MM.1S (cell line): ENCODE results near the gene TIGD4.

Experiments
- CTCF ChIP-seq: fragments of 300-600 bp; sonication (generic); IDR thresholded peaks from 2 replicates; pipeline ENCODE4 v1.5.1; 2016; ENCODE audit warnings: antibody characterized with exemption, low read length, mixed read lengths
- EZH2 ChIP-seq: fragments of 300-600 bp; sonication (generic); optimal IDR thresholded peaks from 2 replicates; pipeline ENCODE3; 2017; ENCODE audit warnings: low read depth, mild to moderate bottlenecking, antibody characterized with exemption, low read length, mixed read lengths
- EZH2phosphoT487 ChIP-seq: fragments of 300-600 bp; sonication (generic); IDR thresholded peaks from 2 replicates; pipeline ENCODE4 v1.6.1; 2018; ENCODE audit warnings: antibody characterized with exemption, low read length

DNA sequence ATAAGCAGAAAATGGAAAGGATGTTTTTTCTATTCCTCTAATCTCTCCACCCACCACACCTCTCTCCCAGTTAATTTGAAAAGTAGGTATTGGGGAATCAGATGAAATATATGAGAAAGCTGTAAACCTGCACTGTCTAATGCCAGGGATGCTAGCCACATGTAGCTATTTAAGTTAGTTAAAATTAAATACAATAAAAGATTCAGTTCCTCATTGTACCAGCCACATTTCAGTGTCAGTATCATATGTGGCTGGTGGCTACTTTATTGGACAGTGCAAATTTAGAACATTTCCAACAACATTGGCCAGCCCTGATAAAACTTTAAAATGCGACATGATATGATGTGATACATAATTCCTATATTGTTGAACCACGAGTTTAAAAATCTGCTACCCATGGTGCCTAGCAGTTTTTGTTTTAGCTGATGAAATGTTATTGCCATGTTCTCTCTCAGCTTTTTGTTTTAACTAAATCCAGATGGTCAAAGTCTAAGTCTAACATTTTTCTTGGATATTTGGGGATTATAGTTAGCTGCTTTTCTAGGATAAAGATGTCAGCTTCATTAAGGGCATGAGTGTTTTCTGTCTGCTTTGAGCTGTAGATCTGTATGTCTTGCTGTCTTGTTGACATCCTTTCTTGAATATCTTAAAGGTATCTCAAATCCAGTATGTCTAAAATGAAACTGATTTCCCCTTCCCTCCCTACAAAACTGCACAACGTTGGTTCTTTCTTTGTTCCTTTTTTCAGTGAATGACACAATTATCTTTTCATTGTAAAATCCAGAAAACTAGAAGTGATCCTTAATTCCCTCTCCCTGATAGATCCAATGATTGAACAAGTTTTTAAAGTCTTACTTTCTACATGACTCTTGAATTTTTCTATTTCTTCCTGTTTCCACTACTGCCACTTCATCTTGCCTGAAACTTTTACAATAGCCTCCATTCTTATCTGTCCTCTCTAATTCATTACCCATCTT, 6.4 kb upstream of the TIGD4 start:
- TF ChIP-seq EZH2 (no peak), CTCF (no peak), EZH2phosphoT487 (no peak)
